ENCODE results near the gene BAIAP3. TPM values are rescaled to one million over a fixed set of nuclear protein-coding genes. Genes with fewer than 3 reads are reported as not detected.
"Not testable (repeated sequence)": the region's sequence is repeated elsewhere in the genome, so short reads cannot be mapped to it uniquely, and the experiment has no call there.

Gene BAIAP3
- total RNA-seq, 2 experiments from 2014 or later, result 0.17 to 0.31 TPM

DNA sequence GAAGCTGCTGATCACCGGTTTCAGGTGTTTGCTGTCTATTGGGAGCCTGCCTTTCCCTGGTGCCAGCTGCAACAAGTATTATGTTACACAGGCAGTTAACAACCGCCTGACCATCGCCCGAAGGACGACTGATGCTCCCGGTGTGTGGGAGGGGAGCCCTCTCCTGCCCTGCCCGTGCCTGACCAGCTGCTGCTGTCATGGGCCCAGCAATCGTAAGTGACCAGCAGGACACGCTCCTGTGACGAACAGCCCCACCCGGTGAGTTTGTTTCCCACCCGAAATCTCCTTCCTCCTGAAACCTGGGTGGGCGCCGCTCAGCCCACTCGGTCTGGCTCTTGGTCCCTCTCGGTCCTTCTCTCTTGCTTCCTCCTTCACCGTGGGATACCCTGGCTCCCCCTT is 41.9 kb upstream of the BAIAP3 start:
- DNase-seq, result no peak
- POLR2A ChIA-PET, result no interaction called here
- CTCF ChIA-PET, result interaction anchor here (1.5 kb wide), 1 partner anchor 9 kb away, joined by 7 read pairs; no protein-coding TSS in a partner anchor
- Mint-ChIP-seq H3K27ac (no peak overlapping the region), H3K36me3 (no peaks in the 10 kb centered on the region), H3K4me1 (ENCODE audit: low read depth) (no peaks in the 10 kb centered on the region), H3K9me3 (no peaks in the 10 kb centered on the region), H3K4me3 (no peak overlapping the region), H3K27me3 (peaks cover 45% of the 10 kb centered on the region)
- intact Hi-C loops (cut with micrococcal nuclease), result no loop called here

DNA sequence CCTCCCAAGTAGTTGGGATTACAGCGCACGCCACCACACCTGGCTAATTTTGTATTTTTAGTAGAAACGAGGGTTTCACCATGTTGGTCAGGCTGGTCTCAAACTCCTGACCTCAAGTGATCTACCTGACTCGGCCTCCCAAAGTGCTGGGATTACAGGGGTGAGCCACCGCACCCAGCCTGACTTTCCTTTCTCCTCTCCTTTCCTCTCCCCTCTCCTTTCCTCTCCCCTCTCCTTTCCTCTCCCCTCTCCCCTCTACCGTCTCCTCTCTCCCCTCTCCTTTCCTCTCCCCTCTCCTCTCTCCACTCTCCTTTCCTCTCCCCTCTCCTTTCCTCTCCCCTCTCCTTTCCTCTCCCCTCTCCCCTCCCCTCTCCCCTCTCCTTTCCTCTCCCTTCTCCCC is 41.2 kb upstream of the BAIAP3 start:
- intact Hi-C loops (cut with micrococcal nuclease); DNase-seq; H3K4me1 Mint-ChIP-seq (ENCODE audit: low read depth); H3K9me3 Mint-ChIP-seq; H3K4me3 Mint-ChIP-seq; H3K36me3 Mint-ChIP-seq; POLR2A ChIA-PET; H3K27ac Mint-ChIP-seq: not testable (repeated sequence)
- CTCF ChIA-PET, result interaction anchor here (1.2 kb wide), 1 partner anchor 9 kb away, joined by 3 read pairs; no protein-coding TSS in a partner anchor
- H3K27me3 Mint-ChIP-seq, result peaks cover 49% of the 10 kb centered on the region

- CTCF ChIA-PET, result interaction anchor here (1.2 kb wide), 1 partner anchor 8 kb away, joined by 3 read pairs; no protein-coding TSS in a partner anchor
- H3K9me3 Mint-ChIP-seq; POLR2A ChIA-PET; H3K36me3 Mint-ChIP-seq; H3K4me1 Mint-ChIP-seq (ENCODE audit: low read depth); DNase-seq; intact Hi-C loops (cut with micrococcal nuclease); H3K4me3 Mint-ChIP-seq; H3K27ac Mint-ChIP-seq: not testable (repeated sequence)
- H3K27me3 Mint-ChIP-seq, result peaks cover 45% of the 10 kb centered on the region
These were observed 40.6 kb upstream of the BAIAP3 start for GRCh38 chr16:1292808-1293207.

DNA sequence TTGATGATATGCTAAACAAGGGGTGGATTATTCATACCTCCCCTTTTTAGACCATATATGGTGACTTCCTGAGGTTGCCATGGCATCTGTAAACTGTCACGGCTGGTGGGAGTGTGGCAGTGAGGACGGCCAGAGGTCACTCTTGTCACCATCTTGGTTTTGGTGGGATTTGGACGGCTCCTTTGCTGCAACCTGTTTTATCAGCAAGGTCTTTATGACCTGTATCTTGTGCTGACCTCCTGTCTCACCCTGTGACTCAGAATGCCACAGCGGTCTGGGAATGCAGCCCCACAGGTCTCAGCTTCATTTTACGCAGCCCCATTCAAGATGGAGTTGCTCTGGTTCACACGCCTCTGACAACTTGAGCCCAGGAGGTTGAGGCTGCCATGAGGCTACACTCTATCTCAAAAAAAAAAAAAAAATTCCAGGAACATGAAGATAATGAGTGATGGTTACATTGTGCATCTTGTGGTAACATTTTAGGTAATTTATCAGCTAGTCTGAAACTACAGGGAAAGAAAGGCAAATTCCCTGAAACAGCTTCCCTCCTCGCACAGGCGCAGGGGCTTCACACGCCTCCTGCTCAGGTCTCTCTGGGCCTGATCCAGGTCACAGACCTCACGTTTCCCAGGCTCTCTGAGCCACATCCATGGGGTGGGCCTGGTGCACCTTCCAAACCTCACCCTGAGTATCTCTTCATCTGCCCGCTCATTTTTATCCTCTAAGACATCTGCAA is 39.4 kb upstream of the BAIAP3 start:
- Mint-ChIP-seq H3K4me3 (no peak overlapping the region), H3K36me3 (no peaks in the 10 kb centered on the region), H3K27ac (no peak overlapping the region), H3K4me1 (ENCODE audit: low read depth) (peaks cover 6% of the 10 kb centered on the region), H3K27me3 (peaks cover 43% of the 10 kb centered on the region), H3K9me3 (no peaks in the 10 kb centered on the region)
- no peak for DNase-seq
- intact Hi-C loops (cut with micrococcal nuclease), result no loop called here
- POLR2A ChIA-PET, result interaction anchor here (0.7 kb wide), 1 partner anchor 82 kb away, joined by 5 read pairs; no protein-coding TSS in a partner anchor
- CTCF ChIA-PET, result no interaction called here

DNA sequence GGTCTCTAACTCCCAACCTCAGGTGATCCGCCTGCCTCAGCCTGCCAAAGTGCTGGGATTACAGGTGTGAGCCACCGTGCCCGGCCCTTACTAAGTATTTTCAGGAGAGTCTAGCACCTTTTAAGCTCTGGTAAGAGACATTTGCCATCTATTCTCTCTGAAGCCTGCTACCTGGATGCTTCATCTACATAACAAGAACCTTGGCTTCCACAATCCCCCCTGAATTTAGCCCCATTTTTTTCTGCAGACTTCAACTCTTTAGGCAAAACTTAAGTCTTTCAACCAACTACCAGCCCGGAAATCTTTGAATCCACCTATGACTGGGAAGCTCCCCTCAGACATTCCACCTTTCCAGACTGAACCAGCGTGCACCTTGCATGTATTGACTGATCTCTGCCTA is 38.0 kb upstream of the BAIAP3 start:
- no peak overlapping the region for H3K4me3 Mint-ChIP-seq
- CTCF ChIA-PET, result no interaction called here
- no peaks in the 10 kb centered on the region for H3K9me3 Mint-ChIP-seq
- no peak for DNase-seq
- H3K4me1 Mint-ChIP-seq (ENCODE audit: low read depth), result peaks cover 6% of the 10 kb centered on the region
- H3K36me3 Mint-ChIP-seq, result no peaks in the 10 kb centered on the region
- intact Hi-C loops (cut with micrococcal nuclease), result no loop called here
- POLR2A ChIA-PET, result no interaction called here
- H3K27me3 Mint-ChIP-seq, result peaks cover 36% of the 10 kb centered on the region
- H3K27ac Mint-ChIP-seq, result no peak overlapping the region

DNA sequence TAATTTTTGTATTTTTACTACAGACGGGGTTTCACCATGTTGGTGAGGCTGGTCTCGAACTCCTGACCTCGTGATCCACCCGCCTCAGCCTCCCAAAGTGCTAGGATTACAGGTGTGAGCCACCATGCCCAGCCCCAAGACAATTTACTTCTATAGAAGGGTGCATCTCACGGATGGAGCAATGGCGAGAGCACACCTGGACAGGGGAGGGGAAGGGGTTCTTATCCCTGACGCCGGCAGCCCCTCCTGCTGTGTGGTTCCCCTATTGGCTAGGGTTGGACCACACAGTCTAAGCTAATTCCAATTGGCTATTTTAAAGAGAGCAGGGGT is 36.8 kb upstream of the BAIAP3 start:
- DNase-seq; H3K4me3 Mint-ChIP-seq; H3K36me3 Mint-ChIP-seq; H3K4me1 Mint-ChIP-seq (ENCODE audit: low read depth); intact Hi-C loops (cut with micrococcal nuclease); H3K27ac Mint-ChIP-seq; H3K9me3 Mint-ChIP-seq: not testable (repeated sequence)
- ChIA-PET POLR2A (interaction anchor here (1.2 kb wide), 1 partner anchor 124 kb away, joined by 3 read pairs; the partner anchor contains the start of gene UQCC4), CTCF (interaction anchor here (0.7 kb wide), 1 partner anchor 409 kb away, joined by 3 read pairs; the partner anchor contains the start of gene MAPK8IP3)
- peaks cover 31% of the 10 kb centered on the region for H3K27me3 Mint-ChIP-seq

DNA sequence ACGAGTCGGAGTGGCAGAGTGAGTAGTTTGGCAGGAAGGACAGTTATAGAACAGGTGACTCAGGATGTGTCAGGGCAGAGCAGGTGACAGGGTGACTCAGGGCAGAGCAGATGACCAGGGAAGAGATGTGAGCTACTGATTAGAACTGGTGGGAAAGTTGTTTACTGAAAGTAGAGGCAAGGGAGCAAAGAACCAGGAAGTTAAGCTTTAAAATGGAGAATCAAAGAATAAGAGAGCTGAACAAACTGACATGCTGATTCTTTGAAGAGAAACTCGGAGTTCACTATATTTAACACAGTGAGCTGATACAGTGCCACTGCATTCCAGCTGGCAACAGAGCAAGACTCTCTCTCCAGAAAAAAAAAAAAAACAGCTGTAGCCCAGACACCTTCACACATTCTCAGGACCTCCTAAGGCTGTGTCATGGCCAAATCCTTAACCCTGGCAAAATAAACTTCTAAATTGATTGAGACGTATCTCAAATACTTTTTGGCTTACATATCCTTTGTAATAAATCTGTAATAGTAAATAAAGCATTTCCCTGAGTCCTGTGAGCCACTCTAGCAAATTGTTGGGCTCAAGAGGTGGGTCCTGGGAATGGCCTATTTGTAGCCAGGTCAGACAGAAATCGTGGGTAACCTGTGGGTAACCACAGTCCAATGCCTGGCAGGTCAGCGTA is 36.3 kb upstream of the BAIAP3 start:
- intact Hi-C loops (cut with micrococcal nuclease), result no loop called here
- Mint-ChIP-seq H3K4me3 (no peak overlapping the region), H3K4me1 (ENCODE audit: low read depth) (peaks cover 10% of the 10 kb centered on the region), H3K27me3 (peaks cover 29% of the 10 kb centered on the region), H3K27ac (peak overlapping the region; percentile 9), H3K36me3 (no peaks in the 10 kb centered on the region), H3K9me3 (no peaks in the 10 kb centered on the region)
- ChIA-PET CTCF (interaction anchor here (0.7 kb wide), 1 partner anchor 409 kb away, joined by 3 read pairs; the partner anchor contains the start of gene MAPK8IP3), POLR2A (interaction anchor here (1.2 kb wide), 1 partner anchor 124 kb away, joined by 3 read pairs; the partner anchor contains the start of gene UQCC4)
- peak; percentile 62 for DNase-seq

DNA sequence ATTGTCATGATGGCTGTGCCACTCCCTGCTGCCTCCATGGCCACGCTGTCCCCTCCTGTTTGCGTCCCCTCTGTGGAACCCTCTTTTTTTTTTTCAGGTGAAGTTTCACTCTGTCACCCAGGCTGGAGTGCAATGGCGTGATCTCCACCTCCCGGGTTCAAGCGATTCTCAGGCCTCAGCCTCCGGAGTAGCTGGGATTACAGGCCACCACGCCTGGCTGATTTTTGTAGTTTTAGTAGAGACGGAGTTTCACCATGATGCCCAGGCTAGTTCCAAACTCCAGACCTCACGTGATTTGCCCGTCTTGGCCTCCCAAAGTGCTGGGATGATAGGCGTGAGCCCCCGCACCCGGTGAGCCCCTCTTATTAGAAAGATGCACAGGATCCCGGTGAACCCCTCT is 35.0 kb upstream of the BAIAP3 start:
- Mint-ChIP-seq H3K9me3 (no peaks in the 10 kb centered on the region), H3K27ac (no peak overlapping the region), H3K27me3 (peaks cover 26% of the 10 kb centered on the region), H3K36me3 (no peaks in the 10 kb centered on the region), H3K4me1 (ENCODE audit: low read depth) (peaks cover 12% of the 10 kb centered on the region), H3K4me3 (no peak overlapping the region)
- no peak for DNase-seq
- POLR2A ChIA-PET, result no interaction called here
- intact Hi-C loops (cut with micrococcal nuclease), result no loop called here
- CTCF ChIA-PET, result no interaction called here

- H3K4me3 Mint-ChIP-seq, result no peak overlapping the region
- peaks cover 18% of the 10 kb centered on the region for H3K4me1 Mint-ChIP-seq (ENCODE audit: low read depth)
- CTCF ChIA-PET, result interaction anchor here (0.6 to 1.0 kb wide), 2 partner anchors 12 to 876 kb away, joined by 3 read pairs; no protein-coding TSS in a partner anchor
- H3K27me3 Mint-ChIP-seq, result peaks cover 20% of the 10 kb centered on the region
- no peaks in the 10 kb centered on the region for H3K36me3 Mint-ChIP-seq
- no peaks in the 10 kb centered on the region for H3K9me3 Mint-ChIP-seq
- DNase-seq, result no peak
- intact Hi-C loops (cut with micrococcal nuclease), result no loop called here
- H3K27ac Mint-ChIP-seq, result no peak overlapping the region
- POLR2A ChIA-PET, result no interaction called here
These were observed 34.2 kb upstream of the BAIAP3 start for GRCh38 chr16:1299012-1299867.

- H3K27ac Mint-ChIP-seq, result no peak overlapping the region
- no peaks in the 10 kb centered on the region for H3K36me3 Mint-ChIP-seq
- no peaks in the 10 kb centered on the region for H3K9me3 Mint-ChIP-seq
- ChIA-PET POLR2A (no interaction called here), CTCF (interaction anchor here (0.6 to 1.7 kb wide), 4 partner anchors 9 to 876 kb away, joined by 3 to 7 read pairs (median 3); no protein-coding TSS in a partner anchor)
- H3K27me3 Mint-ChIP-seq, result peaks cover 16% of the 10 kb centered on the region
- DNase-seq, result no peak
- intact Hi-C loops (cut with micrococcal nuclease), result no loop called here
- H3K4me1 Mint-ChIP-seq (ENCODE audit: low read depth), result peaks cover 24% of the 10 kb centered on the region
- no peak overlapping the region for H3K4me3 Mint-ChIP-seq
These were observed 33.6 kb upstream of the BAIAP3 start for GRCh38 chr16:1299868-1300203.

DNA sequence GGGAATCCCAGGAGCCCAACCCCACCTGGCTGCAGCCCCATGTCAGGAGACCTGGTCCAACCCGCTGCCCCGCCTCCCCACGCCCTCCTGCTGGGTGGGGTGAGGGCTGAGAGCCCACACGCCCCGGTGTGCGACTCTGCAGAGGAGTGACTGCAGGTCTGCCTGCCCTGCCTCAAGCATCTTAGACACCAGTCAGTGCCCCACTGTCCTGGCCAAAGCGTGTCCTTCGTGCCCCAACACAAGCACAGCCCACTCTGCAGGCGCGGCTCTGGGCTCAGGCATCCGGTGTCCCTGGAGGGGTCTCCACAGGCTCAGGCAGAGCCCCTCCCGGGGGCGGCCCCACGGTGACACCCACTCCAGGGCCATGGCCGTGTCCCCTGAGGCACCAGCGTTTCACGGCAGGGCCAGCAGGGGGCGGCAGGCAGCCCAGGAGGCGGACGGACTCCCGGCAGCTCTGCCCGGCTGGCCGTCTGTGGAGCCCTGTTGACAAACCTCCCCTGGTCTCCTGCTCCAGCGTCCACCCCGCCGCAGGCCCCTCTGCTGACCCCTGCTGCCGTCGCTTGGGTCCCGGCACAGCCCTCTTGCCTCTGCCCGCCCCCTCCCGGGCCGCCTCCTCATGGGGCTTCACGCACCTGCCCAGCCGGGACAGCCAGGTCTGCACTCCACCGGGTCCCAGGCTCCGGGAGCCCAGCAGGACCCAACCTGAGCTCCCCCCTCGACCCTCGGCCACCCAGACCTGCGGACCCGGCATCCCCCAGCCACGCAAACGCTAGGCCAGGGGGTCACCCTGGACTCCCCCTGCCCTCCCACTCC is 32.6 kb upstream of the BAIAP3 start:
- Mint-ChIP-seq H3K9me3 (no peaks in the 10 kb centered on the region), H3K4me3 (no peak overlapping the region), H3K36me3 (no peaks in the 10 kb centered on the region), H3K27me3 (peaks cover 11% of the 10 kb centered on the region), H3K27ac (no peak overlapping the region), H3K4me1 (ENCODE audit: low read depth) (peaks cover 27% of the 10 kb centered on the region)
- POLR2A ChIA-PET, result interaction anchor here (1.2 kb wide), 1 partner anchor 405 kb away, joined by 3 read pairs; the partner anchor contains the start of gene MAPK8IP3
- intact Hi-C loops (cut with micrococcal nuclease), result no loop called here
- CTCF ChIA-PET, result interaction anchor here (0.6 to 1.7 kb wide), 10 partner anchors 8 to 424 kb away, joined by 3 to 7 read pairs (median 3); no protein-coding TSS in a partner anchor
- DNase-seq, result peak; percentile 82

All from activated CD4-positive, alpha-beta memory T cell treated with anti-CD3 and anti-CD28 coated beads for 36 hours (primary cell).